IMR-90 (cell line): Measurements from ENCODE around the gene TMEM30A. TPM values are rescaled to one million over a fixed set of nuclear protein-coding genes. Genes with fewer than 3 reads are reported as not detected.

Experiments used
- ATAC-seq: fragments of 200-7000 bp; cut with Tn5 transposase; 2 replicates; pipeline ENCODE4 v1.9.1; 2020; ENCODE audit warnings: low read depth, mild to moderate bottlenecking, moderate library complexity
- BruUV-seq: library from RNA; stranded (reverse); fragments of 400-500 nt; replicated peaks from 2 replicates; lab custom pipeline; 2021; lab: Mats Ljungman, UMichigan
- CTCF ChIA-PET: fragments of 300-600 bp; formaldehyde crosslinking; extraction: SDS; loops from one replicate; lab custom pipeline; 2021; ENCODE audit warnings: antibody characterized with exemption; lab: Yijun Ruan, JAX
- POLR2A ChIA-PET: fragments of 300-600 bp; sonication (Branson Sonifier 250); formaldehyde crosslinking; loops from one replicate; lab custom pipeline; 2022; ENCODE audit warnings: antibody characterized with exemption; ENCODE audit not compliant: unreplicated experiment; lab: Charles Lee
- DNase-seq: peaks from one replicate; pipeline ENCODE4 v3.0.0; 2013
- H2AFZ ChIP-seq: replicated peaks from 2 replicates; pipeline ENCODE3; 2013; ENCODE audit warnings: low read length, mild to moderate bottlenecking; ENCODE audit not compliant: poor library complexity
- H2AK5ac ChIP-seq: 2 replicates; pipeline ENCODE4 v1.6.1; 2013; ENCODE audit warnings: low read depth, low read length, inconsistent platforms
- H2AK9ac ChIP-seq: replicated peaks from 2 replicates; pipeline ENCODE3; 2013; ENCODE audit warnings: mild to moderate bottlenecking, low read depth, low read length, moderate library complexity; ENCODE audit not compliant: poor library complexity
- H2BK120ac ChIP-seq: 2 replicates; pipeline ENCODE4 v1.6.1; 2013; ENCODE audit warnings: low read depth, low read length, inconsistent platforms
- H2BK15ac ChIP-seq: 3 replicates; pipeline ENCODE4 v1.6.1; 2013; ENCODE audit warnings: low read depth, low read length, inconsistent platforms
- H2BK20ac ChIP-seq: 2 replicates; pipeline ENCODE4 v1.6.1; 2013; ENCODE audit warnings: low read depth, mild to moderate bottlenecking, inconsistent platforms, low read length, moderate library complexity
- H2BK5ac ChIP-seq: 2 replicates; pipeline ENCODE4 v1.6.1; 2013; ENCODE audit warnings: mild to moderate bottlenecking, low read depth, low read length, inconsistent platforms; ENCODE audit not compliant: poor library complexity, severe bottlenecking
- H3K14ac ChIP-seq: replicated peaks from 2 replicates; pipeline ENCODE4 v1.6.1; 2013; ENCODE audit warnings: low read depth, low read length, inconsistent platforms
- H3K18ac ChIP-seq: 2 replicates; pipeline ENCODE4 v1.6.1; 2013; ENCODE audit warnings: low read depth, low read length, control low read depth
- H3K23ac ChIP-seq: 2 replicates; pipeline ENCODE4 v1.6.1; 2013; ENCODE audit warnings: low read depth, low read length, inconsistent platforms
- H3K27ac ChIP-seq: 2 replicates; pipeline ENCODE4 v1.5.1; 2013; ENCODE audit warnings: mild to moderate bottlenecking, control low read depth, low read length; ENCODE audit not compliant: insufficient read depth
- H3K27me3 ChIP-seq: 2 replicates; pipeline ENCODE4 v1.6.1; 2013; ENCODE audit warnings: low read length; ENCODE audit not compliant: control insufficient read depth, insufficient read depth
- H3K36me3 ChIP-seq: 2 replicates; pipeline ENCODE4 v1.6.1; 2013; ENCODE audit warnings: low read length, mixed read lengths; ENCODE audit not compliant: control insufficient read depth, insufficient read depth
- H3K4ac ChIP-seq: 2 replicates; pipeline ENCODE4 v1.6.1; 2013; ENCODE audit warnings: low read depth, low read length, inconsistent platforms
- H3K4me1 ChIP-seq: 2 replicates; pipeline ENCODE4 v1.6.1; 2013; ENCODE audit warnings: low read length, mixed read lengths; ENCODE audit not compliant: control insufficient read depth, insufficient read depth
- H3K4me2 ChIP-seq: 2 replicates; pipeline ENCODE4 v1.6.1; 2013; ENCODE audit warnings: low read depth, mild to moderate bottlenecking, control low read depth, low read length, moderate library complexity
- H3K4me3 ChIP-seq: 2 replicates; pipeline ENCODE4 v1.5.1; 2013; ENCODE audit warnings: low read depth, mild to moderate bottlenecking, control low read depth, low read length, moderate library complexity; ENCODE audit not compliant: insufficient read depth
- H3K56ac ChIP-seq: 2 replicates; pipeline ENCODE4 v1.6.1; 2013; ENCODE audit warnings: low read length, inconsistent platforms; ENCODE audit not compliant: insufficient read depth; ENCODE audit errors: extremely low read depth
- H3K79me1 ChIP-seq, 2 experiments: 2 replicates each; pipeline ENCODE4 v1.6.1; 2013; ENCODE audit warnings: low read length in 2 of 2, inconsistent platforms in 1 of 2, low read depth in 1 of 2
- H3K9ac ChIP-seq: 2 replicates; pipeline ENCODE4 v1.6.1; 2013; ENCODE audit warnings: low read depth, low read length, control low read depth
- H3K9me1 ChIP-seq: 2 replicates; pipeline ENCODE4 v1.6.1; 2013; ENCODE audit warnings: low read length, inconsistent platforms; ENCODE audit not compliant: insufficient read depth
- H3K9me3 ChIP-seq: 2 replicates; pipeline ENCODE4 v1.6.1; 2013; ENCODE audit warnings: low read length; ENCODE audit not compliant: control insufficient read depth, insufficient read depth
- H4K20me1 ChIP-seq: 2 replicates; pipeline ENCODE4 v1.6.1; 2013; ENCODE audit warnings: low read length, inconsistent platforms; ENCODE audit not compliant: insufficient read depth
- H4K5ac ChIP-seq: 2 replicates; pipeline ENCODE4 v1.6.1; 2013; ENCODE audit warnings: mild to moderate bottlenecking, low read depth, low read length, control low read depth
- H4K8ac ChIP-seq, 2 experiments: 2 replicates each; pipeline ENCODE4 v1.6.1; 2013; ENCODE audit warnings: low read depth in 2 of 2, low read length in 2 of 2, control low read depth in 1 of 2, inconsistent platforms in 1 of 2
- H4K91ac ChIP-seq: 2 replicates; pipeline ENCODE4 v1.6.1; 2013; ENCODE audit warnings: low read depth, low read length, inconsistent platforms; ENCODE audit not compliant: insufficient read depth
- FOS ChIP-seq: fragments of 150-350 bp; IDR thresholded peaks from 2 replicates; pipeline ENCODE4 v1.6.1; 2016; ENCODE audit warnings: low read depth, low read length
- MAFK ChIP-seq: IDR thresholded peaks from 2 replicates; pipeline ENCODE4 v1.6.1; 2012; ENCODE audit warnings: low read depth, low read length, improper control_type of control experiment
- POLR2A ChIP-seq: IDR thresholded peaks from 2 replicates; pipeline ENCODE4 v1.6.1; 2012; ENCODE audit warnings: mild to moderate bottlenecking, low read depth, low read length
- RAD21 ChIP-seq: IDR thresholded peaks from 2 replicates; pipeline ENCODE4 v1.6.1; 2012; ENCODE audit warnings: low read length, improper control_type of control experiment
- RCOR1 ChIP-seq: IDR thresholded peaks from 2 replicates; pipeline ENCODE4 v1.6.1; 2012; ENCODE audit warnings: mild to moderate bottlenecking, low read length, improper control_type of control experiment; ENCODE audit not compliant: insufficient replicate concordance
- RFX5 ChIP-seq: IDR thresholded peaks from 2 replicates; pipeline ENCODE4 v1.8.0; 2012; ENCODE audit warnings: low read depth, mild to moderate bottlenecking, low read length, moderate library complexity
- WGBS, 2 experiments: methylation state at CpG; one replicate each; pipeline versions ENCODE4 v1.1.5 to v1.1.7; 2013; ENCODE audit warnings: missing lambda C conversion rate in 2 of 2; ENCODE audit not compliant: insufficient read length in 1 of 2; ENCODE audit errors: extremely low coverage in 2 of 2; 5-methylcytosine and 5-hydroxymethylcytosine counted together
- dilution Hi-C: fragments of 300-500 bp; cut with HindIII; formaldehyde crosslinking; loops from one replicate; pipeline ENCODE4 v1.14.3; 2018; ENCODE audit warnings: low sequenced_read_pairs; ENCODE audit not compliant: unreplicated experiment
- in situ Hi-C: fragments of 300-500 bp; cut with MboI; formaldehyde crosslinking; loops from 3 replicates; pipeline ENCODE4 v1.14.3; 2019; ENCODE audit warnings: low sequenced_read_pairs, inconsistent platforms, mixed read lengths
- intact Hi-C: fragments of 100-400 bp; cut with micrococcal nuclease; formaldehyde crosslinking; loops from 2 replicates; pipeline ENCODE4 v1.10.0; 2022
- polyA plus RNA-seq, 3 experiments: library from polyadenylated mRNA; depleted of rRNA; stranded (reverse); fragments of >200 nt; gene quantifications; 2 replicates each; pipeline ENCODE4 v1.2.3, GENCODE V29; 2012; ENCODE audit warnings: low replicate concordance in 1 of 3
- total RNA-seq: library from RNA; depleted of rRNA; stranded (reverse); fragments of >200 nt; gene quantifications from 2 replicates; pipeline ENCODE4 v1.2.3, GENCODE V29; 2012
- TF ChIP-seq, protein P1 (sequence below): fragments of 150-350 bp; IDR thresholded peaks from 2 replicates; pipeline ENCODE4 v1.6.1; 2017; ENCODE audit warnings: mild to moderate bottlenecking, antibody characterized with exemption, low read length, low read depth

The TMEM30A gene
- total and polyA plus RNA-seq, 2 of the 4 experiments (the other 2 are of a cell fraction): 48.5 to 111 TPM

- peak overlapping the region; percentile 76; the same call in 1 of the 2 replicates for H4K5ac ChIP-seq
- peak overlapping the region; percentile 90 for H3K18ac ChIP-seq
- ChIA-PET POLR2A (no interaction called here), CTCF (interaction anchor here (1.0 to 2.4 kb wide), 3 partner anchors 7 to 260 kb away, joined by 3 to 13 read pairs (median 4); no protein-coding TSS in a partner anchor)
- H3K23ac ChIP-seq: peak overlapping the region; percentile 58
- DNase-seq: peak; percentile 54
- no peak overlapping the region for H2AFZ ChIP-seq
- in situ Hi-C loops (loop anchor here (10.0 kb wide), 1 partner anchor 266 kb away; no protein-coding TSS in a partner anchor), intact Hi-C loops (no loop called here), dilution Hi-C loops (no loop called here)
- no TSS peak for BruUV-seq
- no peaks in the 10 kb centered on the region for H3K27me3 ChIP-seq
- peak overlapping the region; percentile 75 for H2BK5ac ChIP-seq
- H3K79me1 ChIP-seq: peaks cover 21 to 53% of the 10 kb centered on the region in 2 experiments
- peak overlapping the region; percentile 32; the same call in 1 of the 2 replicates for H4K91ac ChIP-seq
- peaks cover 9% of the 10 kb centered on the region for H3K9me1 ChIP-seq
- peaks cover 13% of the 10 kb centered on the region; the same call in 1 of the 2 replicates for H4K20me1 ChIP-seq
- peak overlapping the region; percentile 18 for H3K14ac ChIP-seq
- H3K9ac ChIP-seq: no peak overlapping the region
- no peak overlapping the region for H2AK9ac ChIP-seq
- peak overlapping the region; percentile 15; the same call in 1 of the 2 replicates for H2BK20ac ChIP-seq
- peak overlapping the region; percentile 23; the same call in 1 of the 2 replicates for H3K27ac ChIP-seq
- no peak for TF ChIP-seq RFX5
- no peak for TF ChIP-seq RAD21
- no peak for TF ChIP-seq POLR2A
- TF ChIP-seq MAFK: no peak
- no peak for TF ChIP-seq RCOR1
- peak; percentile 43; the same call in 1 of the 2 replicates for TF ChIP-seq FOS
- TF ChIP-seq, protein P1, sequence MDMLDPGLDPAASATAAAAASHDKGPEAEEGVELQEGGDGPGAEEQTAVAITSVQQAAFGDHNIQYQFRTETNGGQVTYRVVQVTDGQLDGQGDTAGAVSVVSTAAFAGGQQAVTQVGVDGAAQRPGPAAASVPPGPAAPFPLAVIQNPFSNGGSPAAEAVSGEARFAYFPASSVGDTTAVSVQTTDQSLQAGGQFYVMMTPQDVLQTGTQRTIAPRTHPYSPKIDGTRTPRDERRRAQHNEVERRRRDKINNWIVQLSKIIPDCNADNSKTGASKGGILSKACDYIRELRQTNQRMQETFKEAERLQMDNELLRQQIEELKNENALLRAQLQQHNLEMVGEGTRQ: no peak
- WGBS, 2 experiments: 76% methylated on average over 2 of the region's 5 CpGs; no CpG with 5 or more reads in 1 of the 2 experiments
- peaks cover 19% of the 10 kb centered on the region for H3K4me1 ChIP-seq
- H4K8ac ChIP-seq: peak overlapping the region; percentile 10 to 11; a peak in 2 of 4 replicates
- H3K4ac ChIP-seq: peak overlapping the region; percentile 45; the same call in 1 of the 2 replicates
- peak overlapping the region; percentile 54; the same call in 1 of the 3 replicates for H2BK15ac ChIP-seq
- no peak overlapping the region for H3K4me3 ChIP-seq
- H3K36me3 ChIP-seq: peaks cover 20% of the 10 kb centered on the region
- no peak overlapping the region for H3K56ac ChIP-seq
- peak overlapping the region; percentile 57 for H2AK5ac ChIP-seq
- H3K4me2 ChIP-seq: peak overlapping the region; percentile 88; the same call in 1 of the 2 replicates
- peak; percentile 34; the same call in 1 of the 2 replicates for ATAC-seq
- H3K9me3 ChIP-seq: no peaks in the 10 kb centered on the region; the same call in 1 of the 2 replicates
- H2BK120ac ChIP-seq: peak overlapping the region; percentile 4; the same call in 1 of the 2 replicates
Measured at GRCh38 chr6:75268121-75268987, 16.2 kb downstream of the TMEM30A start.
